Inflammatory macrophage (primary cell): ENCODE results near the gene BPIFA1.

Experiments
- DNase-seq, 2 donors: peaks; one replicate each; pipeline ENCODE4 v3.0.0-alpha.2; 2020 to 2022
- total RNA-seq, 18 experiments: gene quantifications; one replicate each; lab custom pipeline; 2026; ENCODE audit warnings: mixed read lengths in 6 of 18, inconsistent platforms in 2 of 18; lab: John Stamatoyannopoulos, UW

BPIFA1 gene
- 0 to 6.3 (median 0) reads per million in 18 experiments for total RNA-seq

DNA sequence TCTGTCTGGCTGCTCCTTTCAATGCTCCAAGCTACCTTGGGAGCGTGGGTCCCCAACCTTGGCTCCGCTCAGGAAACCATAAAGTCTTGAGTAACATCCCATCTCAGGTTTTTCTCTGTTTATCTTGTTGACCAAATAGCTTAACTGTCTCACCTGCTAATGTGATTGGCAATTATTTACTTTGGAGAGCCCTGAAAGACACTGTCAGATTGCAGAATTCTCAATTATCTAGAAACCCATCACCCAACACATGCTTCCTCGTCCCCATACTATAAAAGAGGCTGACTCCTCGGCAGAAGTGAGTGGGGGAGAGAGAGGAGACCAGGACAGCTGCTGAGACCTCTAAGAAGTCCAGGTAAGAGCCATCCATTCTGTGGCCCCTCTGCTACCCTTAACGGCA lies at the start of gene BPIFA1:
TSS of gene BPIFA1 (plus strand) at position 301 of the 400 bp plus-strand sequence. CDS start 1,716 bp downstream, outside the sequence.
- no peak for DNase-seq

DNA sequence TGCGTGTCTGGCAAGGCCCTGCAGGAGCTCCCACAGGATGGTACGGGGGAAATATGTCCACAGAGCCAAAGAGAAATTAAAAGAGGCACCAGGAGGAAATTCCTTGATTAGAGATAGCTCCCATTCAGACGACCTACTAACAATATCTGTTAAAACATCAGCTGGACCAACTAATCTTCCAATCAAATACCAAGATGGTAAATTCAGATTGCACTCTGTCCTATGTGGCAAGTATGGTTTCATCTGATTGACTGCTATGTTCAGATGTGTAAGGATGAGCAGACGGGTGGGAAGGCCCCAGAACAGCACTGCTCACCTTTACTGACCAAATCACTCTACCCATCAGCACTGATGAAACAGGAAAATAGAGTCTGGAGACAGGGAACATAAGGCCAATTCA lies 48.3 kb upstream of the BPIFA1 start:
- DNase-seq: no peak

DNA sequence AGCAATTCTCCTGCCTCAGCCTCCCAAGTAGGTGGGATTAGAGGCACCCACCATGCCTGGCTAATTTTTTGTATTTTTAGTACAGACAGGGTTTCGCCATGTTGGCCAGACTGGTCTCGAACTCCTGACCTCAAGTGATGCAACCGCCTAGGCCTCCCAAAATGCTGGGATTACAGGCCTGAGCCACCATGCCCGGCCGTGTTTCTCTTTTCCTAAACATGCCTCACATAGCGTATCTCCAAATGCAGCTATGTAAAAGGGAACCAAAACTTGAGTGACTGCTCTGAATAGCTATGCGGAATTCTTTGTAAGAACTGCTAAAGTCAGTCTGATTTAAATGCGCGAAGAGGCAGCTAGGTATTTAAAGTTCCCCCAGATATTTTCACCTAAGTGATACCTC lies 47.4 kb upstream of the BPIFA1 start:
- no peak for DNase-seq

DNA sequence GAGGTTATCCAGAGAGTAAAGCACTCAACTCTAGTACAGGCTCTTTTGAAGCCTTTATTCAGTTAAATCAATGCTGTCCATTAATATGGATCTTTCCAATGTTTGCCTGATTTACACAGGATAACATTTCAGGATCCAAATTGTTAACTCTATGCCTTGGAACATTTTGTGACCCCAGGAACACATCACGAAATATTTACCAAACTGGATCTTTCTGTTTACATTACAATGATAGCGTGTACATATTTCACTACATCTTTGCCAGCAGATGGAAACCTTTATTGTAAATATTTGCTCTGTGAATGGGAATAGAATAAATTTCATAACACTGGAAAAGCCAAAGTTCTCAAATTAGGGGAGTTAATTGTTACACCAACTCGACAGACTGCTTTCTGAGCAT lies 44.3 kb upstream of the BPIFA1 start:
- DNase-seq: no peak

DNA sequence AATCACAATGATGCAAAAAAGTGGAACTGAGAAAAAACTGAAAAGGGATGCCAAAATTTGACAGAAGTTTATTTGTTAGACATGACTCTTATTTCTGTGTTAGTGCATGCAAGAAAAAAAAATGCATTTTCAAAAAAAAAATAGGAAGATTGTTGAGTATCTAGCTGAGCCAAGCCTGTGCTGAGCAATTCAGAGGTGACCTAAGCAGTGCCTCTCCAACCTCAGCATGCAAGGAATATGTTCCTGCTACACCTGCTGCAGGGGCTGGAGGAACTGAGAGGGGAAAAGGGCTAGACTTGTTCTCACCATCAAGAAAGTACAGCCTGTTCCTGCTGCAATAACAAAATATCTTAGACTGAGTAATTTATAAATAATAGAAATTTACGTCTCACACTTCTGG lies 43.8 kb upstream of the BPIFA1 start:
- no peak for DNase-seq

DNA sequence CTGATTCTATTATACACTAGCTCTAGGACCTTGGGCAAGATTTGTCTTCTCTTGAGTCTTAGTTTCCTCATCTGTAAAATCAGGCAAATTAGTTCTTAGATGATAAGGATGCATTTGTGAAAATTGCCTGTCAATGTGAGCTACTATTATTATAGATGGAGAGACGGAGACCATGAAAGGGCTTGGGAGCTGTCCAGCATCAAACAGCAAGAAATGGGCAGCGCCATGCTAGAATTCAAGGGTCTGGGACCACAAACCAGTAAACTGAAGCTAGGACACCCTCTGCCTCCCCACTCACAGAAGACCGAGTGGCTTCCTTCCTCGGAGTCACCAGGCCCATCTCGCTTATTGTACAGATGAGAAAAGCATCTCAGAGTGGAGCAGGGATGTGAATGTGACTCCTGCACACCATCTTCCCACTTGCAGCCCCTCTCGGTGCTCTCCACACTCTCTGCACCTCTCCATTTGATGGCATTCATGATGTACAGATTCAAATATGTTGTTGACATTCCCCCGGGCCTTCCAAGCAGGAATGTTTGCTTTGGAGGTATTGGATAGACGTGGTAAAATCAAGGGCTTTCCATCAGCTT lies 42.8 kb upstream of the BPIFA1 start:
- DNase-seq: no peak

DNA sequence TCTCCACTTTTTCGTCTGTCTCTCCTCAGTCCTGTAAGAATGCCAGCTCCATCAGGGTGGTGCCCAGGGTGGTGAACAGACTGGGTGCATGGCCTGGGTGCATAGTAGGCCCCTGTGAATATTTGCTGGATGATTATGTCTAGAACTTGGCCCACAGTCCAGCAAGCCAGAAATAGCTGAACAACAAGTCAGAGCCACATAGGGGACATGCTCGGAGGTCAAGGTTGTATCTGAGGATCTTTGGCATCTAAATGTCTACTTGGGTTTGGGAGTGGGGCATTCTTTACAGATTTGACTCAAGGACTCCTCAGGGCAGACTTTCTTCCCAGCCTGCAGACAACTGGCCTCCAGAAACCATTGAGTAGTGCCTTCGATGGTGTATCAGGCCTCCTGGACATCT lies 36.8 kb upstream of the BPIFA1 start:
- no peak for DNase-seq

DNA sequence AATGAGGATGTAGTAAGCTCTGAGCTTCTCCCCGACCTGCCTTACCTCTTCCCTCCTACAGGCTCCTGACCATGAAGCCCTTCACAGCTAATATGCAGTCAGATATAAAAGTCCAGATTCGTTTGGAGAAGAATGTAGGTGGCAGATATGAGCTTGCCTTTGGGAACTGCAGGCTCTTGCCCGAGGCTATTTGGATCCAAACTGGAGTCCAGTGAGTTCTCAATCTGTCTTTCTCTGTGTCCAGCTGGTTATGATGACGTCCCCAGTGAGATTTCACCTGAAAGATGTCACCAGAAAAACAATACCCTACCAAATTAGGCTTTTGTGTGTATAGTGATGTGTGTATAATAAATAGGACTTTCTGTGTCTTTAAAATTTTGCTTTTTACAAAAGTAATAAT lies 33.3 kb upstream of the BPIFA1 start:
- DNase-seq: no peak

DNA sequence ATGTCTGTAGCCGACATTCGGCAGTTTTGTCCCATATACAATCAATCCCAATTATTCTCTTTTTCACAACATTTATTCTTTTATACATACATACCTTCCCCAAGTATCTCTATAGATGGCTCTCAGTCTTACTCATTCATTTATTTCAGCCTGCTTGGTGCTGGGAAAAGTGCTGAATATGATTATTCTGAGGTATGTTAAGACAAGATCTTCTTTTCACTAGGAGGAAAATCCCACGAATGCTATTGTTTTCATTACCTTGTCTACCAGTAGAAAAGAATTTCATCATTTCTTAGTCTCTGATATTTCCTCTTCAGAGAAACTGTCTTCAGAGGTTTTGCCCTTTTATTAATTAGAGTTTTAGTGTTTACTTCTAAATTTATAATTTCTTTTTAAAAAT lies 32.4 kb upstream of the BPIFA1 start:
- DNase-seq: no peak

DNA sequence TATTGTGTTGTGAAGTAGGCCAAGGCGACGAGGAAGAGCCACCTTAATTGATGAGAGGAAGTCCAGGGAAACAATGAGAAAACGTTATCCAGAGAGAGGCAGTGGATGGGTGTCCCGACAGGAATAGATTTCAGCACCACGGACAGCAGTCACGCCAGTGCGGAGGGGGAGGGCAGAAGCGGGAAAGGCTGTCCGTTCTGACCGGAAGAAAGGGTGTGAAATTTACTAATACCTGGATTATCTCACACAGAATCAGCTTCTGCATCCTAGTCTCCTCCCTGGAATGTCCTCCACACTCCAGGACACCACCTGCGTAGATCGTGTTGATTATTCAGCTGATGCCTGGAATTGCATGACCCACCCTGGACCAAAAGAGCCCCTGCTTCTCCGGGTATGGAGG lies 26.0 kb upstream of the BPIFA1 start:
- peak; percentile 18 to 55 for DNase-seq

DNA sequence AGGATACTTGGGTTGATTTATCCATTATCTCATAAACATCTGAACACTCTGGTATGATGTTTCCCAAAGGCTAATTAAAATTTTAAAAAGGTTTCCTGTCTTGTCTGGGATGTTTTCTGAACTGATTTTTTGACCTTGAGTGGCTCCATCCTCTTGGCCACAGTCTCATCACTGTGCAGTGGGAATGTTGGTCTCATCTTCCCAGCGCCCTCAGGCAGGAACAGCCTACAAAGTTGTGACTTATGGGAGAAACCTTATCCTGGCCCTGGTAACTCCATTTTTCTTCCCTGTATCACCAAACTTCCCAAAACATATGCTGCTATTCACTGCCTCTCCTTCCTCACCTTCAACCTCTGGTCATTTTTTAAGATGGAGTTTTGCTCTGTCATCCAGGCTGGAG lies 25.4 kb upstream of the BPIFA1 start:
- DNase-seq: no peak

DNA sequence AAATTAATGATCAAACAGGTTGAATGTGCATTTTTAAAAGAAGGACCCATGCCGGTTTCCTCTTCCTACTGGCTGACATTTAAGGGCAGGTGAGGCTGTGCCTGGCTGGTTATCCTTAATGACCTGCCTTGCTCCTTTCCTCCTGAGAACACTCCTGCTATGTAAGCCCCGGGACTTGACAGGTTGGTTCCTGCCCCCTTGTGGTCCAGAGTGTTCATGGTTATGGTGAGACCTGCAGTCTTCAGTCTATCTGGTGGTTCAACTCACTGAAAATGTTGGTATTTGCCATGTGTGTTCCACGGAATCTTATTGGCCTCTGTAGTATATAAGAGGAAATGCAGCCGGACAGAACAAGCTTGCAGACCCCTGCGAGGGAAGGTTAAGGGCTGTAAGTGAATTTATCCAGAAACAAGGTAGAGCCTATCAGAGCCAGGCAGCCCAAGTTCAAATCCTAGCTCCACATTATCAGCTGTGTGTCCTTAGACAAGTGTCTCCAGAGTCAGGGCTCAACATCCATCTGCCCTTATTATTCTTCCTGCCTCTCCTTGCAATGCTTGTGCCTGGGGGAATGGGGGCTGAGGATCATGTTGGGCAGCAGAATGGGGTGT lies 23.9 kb upstream of the BPIFA1 start:
- DNase-seq: peak; percentile 4 to 44

DNA sequence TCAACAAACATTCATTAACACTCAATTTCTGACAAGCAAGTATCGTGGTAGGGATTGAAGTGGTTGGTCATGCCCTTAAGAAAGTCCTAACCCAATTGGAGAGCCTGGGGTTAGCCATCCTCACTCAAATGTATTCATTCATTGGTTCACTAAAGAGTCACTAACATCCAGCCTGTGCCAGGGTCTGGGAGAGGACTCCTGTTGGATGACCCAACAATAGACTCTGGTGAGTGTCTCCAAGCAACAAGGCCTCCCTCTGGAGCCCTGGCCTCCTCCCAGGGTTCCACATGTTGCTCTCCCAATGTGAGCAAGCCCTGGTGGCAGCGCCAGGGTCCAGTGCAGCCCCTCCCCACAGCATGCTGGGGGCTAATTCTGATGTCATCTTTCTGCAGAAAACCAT lies 18.7 kb upstream of the BPIFA1 start, which contains the start of gene BPIFA3:
TSS of gene BPIFA3 (plus strand) at position 301 of the 400 bp plus-strand sequence. CDS start 185 bp downstream, outside the sequence.
- DNase-seq: no peak

DNA sequence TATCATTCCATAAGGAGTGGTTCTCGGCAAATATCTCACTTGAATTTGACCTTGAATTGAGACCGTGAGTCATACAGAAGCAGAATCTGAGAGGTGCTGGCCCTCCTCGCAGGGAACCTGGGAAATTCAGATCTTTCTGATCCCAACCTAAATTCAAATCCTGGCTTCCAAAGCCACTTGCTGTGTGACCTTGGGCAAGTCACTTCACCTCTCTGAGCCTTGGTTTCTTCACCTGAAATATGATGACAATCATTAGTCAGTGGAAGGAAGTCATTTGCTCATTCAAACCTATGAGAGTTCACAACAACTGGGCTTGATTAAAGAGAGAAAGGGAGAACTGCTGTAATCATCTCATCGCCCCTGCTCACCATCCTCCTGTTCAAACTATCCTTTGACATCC lies 11.4 kb upstream of the BPIFA1 start:
- no peak for DNase-seq

DNA sequence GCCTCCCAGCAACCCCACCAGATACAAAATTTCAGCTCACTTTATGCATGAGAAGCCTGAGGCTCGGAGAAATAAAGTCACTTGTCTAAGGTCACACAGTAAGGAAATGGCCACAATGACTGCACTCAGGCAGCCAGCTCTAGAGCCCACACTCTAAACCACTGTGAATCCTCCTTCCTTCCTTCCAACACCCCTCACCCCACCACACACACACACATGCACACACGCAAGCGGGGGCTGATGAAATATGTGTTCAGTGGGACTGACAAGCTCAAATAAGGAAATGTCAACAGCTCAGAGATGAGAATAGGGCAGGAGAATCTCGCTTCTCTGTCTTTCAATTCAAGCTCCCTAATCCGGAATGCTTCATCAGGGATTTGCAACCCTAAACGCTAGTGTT lies 6.0 kb upstream of the BPIFA1 start:
- peak; percentile 32 to 48 for DNase-seq

DNA sequence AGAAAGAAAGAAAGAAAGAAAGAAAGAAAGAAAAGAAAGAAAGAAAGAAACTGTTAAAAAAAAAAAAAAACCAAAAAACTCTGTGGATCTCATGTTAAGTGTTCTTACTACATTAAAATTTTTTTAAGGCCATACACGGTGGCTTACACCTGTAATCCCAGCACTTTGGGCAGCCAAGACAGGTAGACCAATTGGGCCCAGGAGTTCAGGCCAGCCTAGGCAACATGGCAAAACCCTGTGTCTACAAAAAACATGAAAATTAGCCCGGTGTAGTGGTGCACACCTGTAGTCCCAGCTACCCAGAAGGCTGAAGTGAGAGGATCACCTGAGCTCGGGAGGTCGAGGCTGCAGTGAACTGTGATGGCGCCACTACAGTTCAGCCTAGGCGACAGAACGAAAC lies 4.6 kb upstream of the BPIFA1 start:
- DNase-seq: no peak

DNA sequence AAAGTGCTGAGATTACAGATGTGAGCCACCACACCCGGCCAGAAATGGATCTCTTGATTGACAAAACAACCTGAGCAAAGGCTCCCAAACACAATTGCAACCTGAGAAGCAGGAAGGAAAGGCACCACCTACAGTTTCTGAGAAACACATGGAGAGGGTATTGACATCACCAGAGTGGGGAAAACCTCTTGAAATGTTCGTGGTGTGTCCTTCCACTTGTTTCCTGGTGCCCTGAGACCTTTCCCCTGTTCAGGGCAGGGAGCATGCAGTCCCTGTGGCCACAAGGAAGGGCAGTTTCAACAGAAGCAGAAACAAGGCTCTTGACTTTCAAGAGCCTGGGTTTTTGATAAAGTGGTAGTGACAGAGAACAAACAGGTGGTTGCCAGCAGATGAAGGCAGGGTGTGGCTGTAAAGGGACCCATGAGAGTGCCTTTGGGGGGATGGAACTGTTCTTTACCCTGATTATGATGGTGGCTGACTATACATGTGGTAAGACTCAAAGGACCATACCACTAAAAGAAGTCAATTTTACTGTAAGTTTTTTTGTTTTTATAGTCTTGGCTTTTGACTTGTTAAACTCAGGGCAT lies 3.2 kb upstream of the BPIFA1 start:
- DNase-seq: peak in 1 of 2 donors; percentile 3

DNA sequence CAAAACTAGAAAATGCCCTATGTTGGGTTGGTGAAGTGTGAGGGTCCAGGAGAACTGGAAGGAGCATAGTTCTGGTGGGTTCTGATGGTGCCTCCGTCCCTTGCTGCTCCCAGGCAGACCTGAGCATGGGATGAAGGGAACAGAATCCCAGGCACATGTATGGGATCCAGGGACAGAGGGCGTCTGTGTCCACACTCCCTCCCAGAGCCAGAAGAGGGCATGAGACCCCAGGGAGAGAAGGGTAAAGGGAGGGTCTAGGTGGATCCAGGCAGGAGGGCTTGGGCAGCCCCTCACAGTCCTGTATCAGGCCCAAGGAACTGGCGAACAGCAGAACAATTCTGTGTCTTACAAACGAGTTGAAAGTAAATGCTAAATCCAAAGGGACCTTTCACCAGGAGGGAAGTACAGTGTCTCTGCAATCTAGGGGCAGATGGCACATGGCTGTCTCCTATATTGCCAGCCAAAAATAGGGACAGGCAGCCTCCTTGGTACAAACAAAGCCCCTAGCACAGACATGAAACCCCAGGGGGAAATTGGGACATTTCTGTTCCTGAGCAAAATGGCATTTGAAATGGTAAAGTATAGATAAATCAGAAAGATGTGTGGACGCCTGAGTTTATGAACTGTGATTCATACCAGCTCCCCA lies 2.5 kb upstream of the BPIFA1 start:
- DNase-seq: no peak

DNA sequence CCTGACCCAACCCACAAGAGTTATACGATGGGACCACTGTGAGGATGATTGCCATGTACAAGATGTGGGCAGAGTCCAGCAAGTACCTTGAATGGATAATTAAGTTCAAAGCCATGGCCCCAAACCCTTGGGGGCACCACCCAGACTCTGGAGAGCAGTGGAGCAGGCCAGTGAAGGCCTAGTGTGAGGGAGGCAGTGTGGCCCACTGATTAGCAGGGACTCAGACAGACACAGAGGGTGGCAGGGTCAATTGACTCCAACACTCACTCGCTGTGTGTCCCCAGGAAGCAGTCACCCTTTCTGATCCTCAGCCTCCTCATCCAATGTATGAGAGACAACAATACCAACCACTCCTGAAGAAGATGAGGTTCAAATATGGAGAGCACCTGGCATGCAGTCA lies 1.7 kb upstream of the BPIFA1 start:
- no peak for DNase-seq

DNA sequence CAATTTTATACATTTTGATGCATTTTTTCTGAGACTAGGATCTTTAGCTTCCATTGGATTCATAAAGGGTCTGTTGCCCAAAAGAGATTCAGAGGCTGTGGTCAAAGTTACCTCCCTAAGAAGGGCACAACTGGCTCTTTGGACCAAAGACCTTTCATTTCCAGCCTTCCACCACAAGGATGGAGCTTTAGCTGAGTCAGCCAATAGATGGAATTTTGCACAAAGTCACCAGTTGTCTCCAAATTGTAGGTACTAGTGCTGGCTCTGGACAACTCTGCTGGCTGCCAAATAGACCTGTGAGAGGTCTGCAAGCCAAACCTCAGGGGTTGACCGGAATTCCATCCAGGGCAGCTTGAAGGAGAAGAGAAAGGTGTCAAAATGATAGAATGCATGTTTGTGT lies 555 bp downstream of the BPIFA1 start:
- no peak for DNase-seq

DNA sequence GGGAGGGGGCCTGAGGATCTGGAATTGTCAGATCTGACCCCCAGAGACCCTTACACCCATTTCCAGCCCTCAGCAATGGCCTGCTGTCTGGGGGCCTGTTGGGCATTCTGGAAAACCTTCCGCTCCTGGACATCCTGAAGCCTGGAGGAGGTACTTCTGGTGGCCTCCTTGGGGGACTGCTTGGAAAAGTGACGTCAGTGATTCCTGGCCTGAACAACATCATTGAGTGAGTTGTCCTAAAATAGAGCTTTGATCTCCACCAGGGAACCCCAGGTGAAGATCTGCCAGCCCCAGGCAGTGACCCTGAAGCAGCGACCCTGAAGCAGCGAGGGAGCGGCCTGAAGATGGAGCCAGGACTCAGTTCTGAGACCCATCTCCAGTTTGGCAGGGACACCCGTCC lies 2.2 kb downstream of the BPIFA1 start:
- no peak for DNase-seq

DNA sequence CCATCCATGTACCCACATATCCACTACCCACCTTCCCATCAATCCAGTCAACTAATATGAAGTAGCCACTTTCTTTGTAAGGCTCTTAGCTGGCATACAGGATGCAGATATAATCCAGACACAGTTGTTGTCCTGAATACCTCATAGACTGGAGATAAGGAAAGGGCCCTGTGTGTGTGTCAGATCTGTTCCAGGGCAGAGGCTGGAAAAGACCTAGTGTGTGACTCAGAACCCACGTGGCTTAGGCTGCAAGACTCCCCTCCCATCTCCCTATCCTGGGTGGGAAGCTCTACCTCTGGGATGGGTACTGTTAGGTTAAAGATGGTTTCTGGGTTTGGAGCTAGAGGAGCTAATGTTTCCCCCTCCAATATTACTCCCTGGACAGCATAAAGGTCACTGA lies 3.6 kb downstream of the BPIFA1 start:
- no peak for DNase-seq

DNA sequence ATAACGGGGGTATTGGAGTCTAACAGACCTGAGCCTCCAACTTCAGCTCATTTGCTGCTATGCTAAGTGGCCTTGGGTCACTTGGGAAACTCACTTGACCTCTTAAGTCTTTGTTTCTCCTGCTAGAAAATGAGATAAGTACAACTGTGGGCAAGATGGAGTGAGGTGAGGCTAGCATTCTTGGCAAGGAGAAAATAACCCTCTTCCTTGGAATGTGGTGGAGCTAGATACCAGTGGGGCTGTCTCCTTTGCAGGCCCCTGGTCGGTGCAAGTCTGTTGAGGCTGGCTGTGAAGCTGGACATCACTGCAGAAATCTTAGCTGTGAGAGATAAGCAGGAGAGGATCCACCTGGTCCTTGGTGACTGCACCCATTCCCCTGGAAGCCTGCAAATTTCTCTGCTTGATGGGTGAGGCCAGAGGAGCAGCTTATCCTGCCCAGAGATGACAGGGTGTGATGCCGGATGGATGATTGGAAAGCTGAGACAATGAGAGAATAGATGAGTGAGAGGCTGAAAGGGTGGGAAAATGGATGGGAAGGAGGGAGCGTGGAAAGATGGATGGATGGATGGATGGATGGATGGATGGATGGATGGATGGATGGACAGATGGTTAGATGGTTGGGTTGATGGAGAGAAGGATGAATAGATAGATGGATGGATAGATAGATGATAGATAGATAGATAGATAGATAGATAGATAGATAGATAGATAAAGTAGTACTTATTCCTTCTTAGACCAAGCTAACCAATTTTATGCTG lies 4.4 kb downstream of the BPIFA1 start:
- DNase-seq: no peak
